Muscle layer of duodenum (tissue), 2 donors: ENCODE measurements around the gene GPC3.
A peak's percentile ranks its signal among the peaks of the same experiment; 100 is the strongest.

ENCODE experiments used
- H3K27ac ChIP-seq: one replicate; pipeline ENCODE4 v1.7.0; 2013; ENCODE audit warnings: mild to moderate bottlenecking, low read length
- H3K27me3 ChIP-seq: one replicate; pipeline ENCODE4 v1.7.0; 2013; ENCODE audit warnings: low read depth, mild to moderate bottlenecking, control low read depth, low read length
- H3K36me3 ChIP-seq, 2 donors: one replicate each; pipeline ENCODE4 v1.7.0; 2013; ENCODE audit warnings: low read length in 2 of 2, control low read depth in 1 of 2, mild to moderate bottlenecking in 1 of 2; ENCODE audit not compliant: insufficient read depth in 2 of 2, control insufficient read depth in 1 of 2
- H3K4me1 ChIP-seq, 2 donors: one replicate each; pipeline ENCODE4 v1.7.0; 2013; ENCODE audit warnings: low read length in 2 of 2, mild to moderate bottlenecking in 2 of 2, control low read depth in 1 of 2, moderate library complexity in 1 of 2; ENCODE audit not compliant: insufficient read depth in 2 of 2, control insufficient read depth in 1 of 2
- H3K4me3 ChIP-seq, 2 donors: one replicate each; pipeline ENCODE4 v1.7.0; 2013; ENCODE audit warnings: low read length in 2 of 2, low read depth in 1 of 2, mild to moderate bottlenecking in 1 of 2
- H3K9me3 ChIP-seq, 2 donors: one replicate each; pipeline ENCODE4 v1.7.0; 2013; ENCODE audit warnings: low read length in 2 of 2, control low read depth in 1 of 2, mild to moderate bottlenecking in 1 of 2; ENCODE audit not compliant: control insufficient read depth in 1 of 2
- donor health status: healthy.

Gene GPC3

GRCh38 chrX:133699023-133699728, 286.2 kb downstream of the GPC3 start:
- no peaks in the 10 kb centered on the region for H3K9me3 ChIP-seq

DNA sequence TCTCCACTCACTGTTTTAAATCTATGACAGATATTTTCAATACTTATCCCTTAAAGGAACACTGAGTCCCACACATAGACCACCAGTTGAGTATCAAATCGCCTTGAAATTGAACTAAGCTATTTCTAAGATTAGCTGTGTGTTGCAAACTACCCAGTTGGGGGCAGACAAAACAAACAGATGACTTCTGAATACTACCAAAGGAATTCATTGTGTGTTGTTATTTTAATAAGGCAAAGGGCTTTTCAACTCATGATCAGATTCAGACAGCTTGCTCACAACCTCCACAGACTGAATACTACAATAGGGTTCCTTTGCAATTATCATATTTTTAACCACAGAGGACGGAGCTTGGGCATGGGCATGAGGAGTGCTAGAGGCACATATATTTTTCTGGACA, 287.1 kb downstream of the GPC3 start:
- no peak overlapping the region for H3K4me3 ChIP-seq

More at GRCh38 chrX:133699023-133699728, 286.2 kb downstream of the GPC3 start:
- H3K27ac ChIP-seq = no peak overlapping the region
- H3K4me1 ChIP-seq = no peaks in the 10 kb centered on the region
- no peaks in the 10 kb centered on the region for H3K27me3 ChIP-seq
- no peak overlapping the region for H3K4me3 ChIP-seq
- H3K36me3 ChIP-seq = no peaks in the 10 kb centered on the region

DNA sequence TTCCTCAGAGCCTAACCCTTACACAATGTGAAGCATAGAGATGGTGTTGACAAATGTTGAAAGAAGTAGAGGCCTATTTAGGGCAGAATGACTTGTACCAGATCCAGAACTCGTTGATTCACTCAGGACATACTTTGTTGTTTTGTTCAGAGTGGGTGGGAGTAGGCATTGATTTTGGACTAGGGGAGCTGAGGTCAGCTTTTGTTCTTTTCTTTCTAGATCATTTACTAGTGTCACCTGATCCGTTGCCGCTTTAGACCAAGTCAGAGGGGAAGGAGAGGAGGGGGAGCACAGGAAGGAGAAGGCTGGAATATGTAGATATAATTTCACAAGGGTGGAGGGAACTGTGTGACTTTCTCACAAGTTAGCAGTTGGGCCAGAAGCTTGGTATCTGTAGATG, 287.7 kb downstream of the GPC3 start:
- Histone ChIP-seq H3K4me3 (no peak overlapping the region), H3K27ac (no peak overlapping the region), H3K9me3 (no peaks in the 10 kb centered on the region), H3K27me3 (no peaks in the 10 kb centered on the region), H3K4me1 (no peaks in the 10 kb centered on the region), H3K36me3 (no peaks in the 10 kb centered on the region)

More for the DNA sequence above, 287.1 kb downstream of the GPC3 start:
- Histone ChIP-seq H3K4me1 (no peaks in the 10 kb centered on the region), H3K27me3 (no peaks in the 10 kb centered on the region), H3K9me3 (no peaks in the 10 kb centered on the region), H3K36me3 (no peaks in the 10 kb centered on the region), H3K27ac (no peak overlapping the region)

DNA sequence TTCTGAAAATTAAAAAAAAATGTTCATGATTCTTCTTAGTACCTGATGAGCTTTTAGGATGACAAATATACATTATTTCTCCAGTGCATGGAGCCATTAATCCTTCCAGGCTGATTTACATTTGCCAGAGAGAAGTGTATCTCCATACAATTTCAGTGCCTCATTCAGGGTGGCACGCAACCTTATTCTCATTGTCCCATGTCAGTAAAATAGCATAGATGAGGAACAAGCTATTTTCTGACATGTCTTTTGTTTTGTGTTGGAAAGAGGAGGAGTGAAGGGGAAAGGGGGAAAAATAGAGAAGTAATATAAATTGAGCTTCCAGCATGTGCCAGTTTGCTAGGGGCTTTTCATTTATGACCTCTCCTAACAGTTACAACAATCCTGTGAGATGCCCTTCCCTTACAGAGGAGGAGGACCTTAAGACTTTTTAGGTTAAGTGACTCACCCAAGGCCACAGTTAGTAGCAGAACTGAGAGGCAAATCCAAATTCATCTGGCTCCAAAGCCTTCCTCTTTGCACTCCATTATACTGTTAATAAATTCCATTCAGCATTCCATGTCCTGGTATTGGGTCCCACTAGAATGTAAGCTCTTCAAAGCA, 295.3 kb downstream of the GPC3 start:
- Histone ChIP-seq H3K9me3 (no peaks in the 10 kb centered on the region), H3K27ac (no peak overlapping the region), H3K27me3 (no peaks in the 10 kb centered on the region), H3K4me3 (no peak overlapping the region), H3K4me1 (no peaks in the 10 kb centered on the region), H3K36me3 (no peaks in the 10 kb centered on the region)

DNA sequence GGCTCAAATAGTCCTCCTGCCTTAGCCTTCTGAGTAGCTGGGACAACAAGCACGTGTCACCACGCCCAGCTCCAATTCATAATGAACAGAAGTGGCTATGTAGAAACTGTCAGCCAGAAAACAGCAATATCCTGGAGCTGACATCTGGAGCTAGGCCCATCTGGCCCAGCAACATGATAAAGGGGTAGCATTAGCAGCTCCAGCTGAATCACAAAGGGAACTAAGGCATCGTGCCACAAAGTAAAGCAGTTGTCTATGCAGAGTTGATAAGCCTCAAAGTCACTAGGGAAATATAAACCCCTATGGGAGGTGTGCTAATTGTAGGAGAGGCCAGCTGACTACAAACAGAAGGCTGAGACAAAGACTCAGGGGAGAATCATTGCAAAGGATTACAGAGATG, 299.6 kb downstream of the GPC3 start:
- Histone ChIP-seq H3K9me3 (no peaks in the 10 kb centered on the region), H3K36me3 (no peaks in the 10 kb centered on the region), H3K4me1 (no peaks in the 10 kb centered on the region), H3K27ac (no peak overlapping the region), H3K4me3 (no peak overlapping the region), H3K27me3 (no peaks in the 10 kb centered on the region)

DNA sequence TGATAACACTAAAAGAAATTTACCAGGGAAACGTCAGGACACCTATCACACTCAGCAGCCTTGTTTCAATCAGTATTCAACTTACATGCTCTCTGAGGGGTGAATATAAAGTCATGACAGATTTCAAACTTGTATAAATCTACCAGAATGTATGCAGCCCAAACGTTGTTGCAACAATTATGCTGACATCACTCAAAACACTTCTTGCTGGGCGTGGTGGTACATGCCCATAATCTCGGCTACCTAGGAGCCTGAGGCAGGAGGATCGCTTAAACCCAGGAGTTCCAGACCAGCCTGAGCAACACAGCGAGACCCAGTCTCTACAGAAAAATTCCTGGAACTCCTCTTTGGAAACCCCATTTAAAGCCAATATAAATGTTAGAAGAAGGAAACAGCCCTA, 303.5 kb downstream of the GPC3 start:
- H3K36me3 ChIP-seq = no peaks in the 10 kb centered on the region
- no peaks in the 10 kb centered on the region for H3K9me3 ChIP-seq

GRCh38 chrX:133681421-133681820, 304.0 kb downstream of the GPC3 start:
- Histone ChIP-seq H3K4me1 (no peaks in the 10 kb centered on the region), H3K36me3 (no peaks in the 10 kb centered on the region), H3K27me3 (no peaks in the 10 kb centered on the region), H3K27ac (no peak overlapping the region), H3K4me3 (no peak overlapping the region), H3K9me3 (no peaks in the 10 kb centered on the region)

More for the DNA sequence above, 303.5 kb downstream of the GPC3 start:
- H3K27ac ChIP-seq = no peak overlapping the region
- no peaks in the 10 kb centered on the region for H3K27me3 ChIP-seq
- H3K4me3 ChIP-seq = no peak overlapping the region
- H3K4me1 ChIP-seq = no peaks in the 10 kb centered on the region

DNA sequence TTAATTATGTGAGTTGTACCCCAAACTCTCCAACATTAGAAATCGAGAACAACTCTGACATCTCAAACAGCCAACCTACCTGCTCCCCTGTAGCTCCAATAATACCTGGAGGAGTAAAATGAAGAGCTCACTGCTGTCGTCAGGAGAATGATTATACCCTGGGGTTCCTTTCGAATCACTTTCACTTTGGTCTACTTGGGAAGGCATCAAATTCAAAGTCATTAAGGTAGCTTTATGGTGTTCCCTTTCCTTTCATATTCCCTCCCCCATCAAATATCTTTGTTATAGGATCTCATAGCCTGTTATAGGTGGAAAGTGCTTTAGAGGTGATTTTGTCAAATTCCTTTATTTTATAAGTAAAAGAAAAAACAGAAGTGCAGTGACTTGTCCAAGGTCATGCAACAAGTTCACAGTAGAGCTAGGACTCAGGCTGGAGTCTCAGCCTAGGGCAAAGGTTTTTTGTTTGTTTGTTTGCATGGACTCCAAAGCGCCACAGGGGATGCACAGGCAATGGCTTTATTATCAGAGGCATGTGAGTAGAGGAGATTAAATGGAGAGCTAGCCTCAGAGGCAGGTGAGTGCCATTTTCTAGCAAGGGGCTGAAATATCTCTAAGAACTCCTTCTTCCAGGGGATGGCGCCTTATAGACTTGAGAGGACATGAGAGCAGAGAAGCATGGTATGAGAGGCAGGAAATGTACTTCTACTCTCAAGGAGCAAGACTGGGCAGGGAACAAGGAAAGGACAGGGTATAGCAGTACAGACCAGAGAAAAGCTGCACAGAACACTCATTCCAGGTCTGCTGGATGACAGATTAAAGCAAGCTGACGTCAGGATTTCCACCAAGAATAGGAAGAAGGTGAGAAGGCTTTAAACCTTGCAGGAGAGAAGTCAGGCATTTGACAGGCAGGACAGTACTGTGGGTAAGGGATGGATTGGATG, 308.0 kb downstream of the GPC3 start:
- no peaks in the 10 kb centered on the region for H3K4me1 ChIP-seq
- no peaks in the 10 kb centered on the region for H3K36me3 ChIP-seq
- H3K27ac ChIP-seq = peak overlapping the region; percentile 67
- no peak overlapping the region for H3K4me3 ChIP-seq
- H3K9me3 ChIP-seq = no peaks in the 10 kb centered on the region
- H3K27me3 ChIP-seq = no peaks in the 10 kb centered on the region

DNA sequence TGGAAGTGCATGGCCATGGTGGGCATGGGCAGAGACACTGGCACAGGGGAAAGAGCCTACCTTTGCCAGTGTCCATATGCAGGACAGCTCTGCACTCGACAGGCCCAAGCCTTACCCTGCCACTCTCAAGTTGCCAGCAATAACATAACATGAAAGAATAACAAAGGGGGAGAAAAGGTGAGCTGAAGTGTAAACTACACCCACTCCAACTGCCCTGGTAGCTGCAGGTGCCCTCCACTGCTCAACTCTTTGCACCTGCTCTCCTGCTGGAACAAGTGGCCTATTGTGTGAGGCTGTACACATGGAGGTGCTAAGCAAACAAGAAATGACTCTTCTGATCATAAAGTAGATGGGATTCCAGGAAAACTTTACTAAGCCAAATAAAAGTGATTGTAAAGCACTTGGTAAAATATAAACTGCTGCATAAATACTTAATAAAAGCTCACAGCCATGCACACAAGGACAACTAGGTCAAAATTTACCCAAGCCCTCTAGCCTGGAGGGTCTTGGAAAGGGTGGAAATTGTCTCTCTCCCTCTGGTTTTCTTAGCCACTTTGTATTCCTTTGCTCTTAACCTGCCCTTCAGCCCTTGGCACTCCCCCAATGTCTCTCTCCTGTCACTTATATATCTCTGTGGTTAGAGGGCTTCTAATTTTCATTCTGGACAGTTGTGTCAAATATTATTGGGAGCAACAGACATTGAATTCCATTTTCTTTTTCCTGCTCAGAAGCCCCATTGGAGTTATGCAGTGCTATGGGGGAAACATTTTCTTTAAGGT, 308.9 kb downstream of the GPC3 start:
- no peaks in the 10 kb centered on the region for H3K9me3 ChIP-seq
- no peak overlapping the region for H3K4me3 ChIP-seq
- peak overlapping the region; percentile 67 for H3K27ac ChIP-seq
- no peaks in the 10 kb centered on the region for H3K27me3 ChIP-seq
- no peaks in the 10 kb centered on the region for H3K36me3 ChIP-seq
- H3K4me1 ChIP-seq = no peaks in the 10 kb centered on the region

DNA sequence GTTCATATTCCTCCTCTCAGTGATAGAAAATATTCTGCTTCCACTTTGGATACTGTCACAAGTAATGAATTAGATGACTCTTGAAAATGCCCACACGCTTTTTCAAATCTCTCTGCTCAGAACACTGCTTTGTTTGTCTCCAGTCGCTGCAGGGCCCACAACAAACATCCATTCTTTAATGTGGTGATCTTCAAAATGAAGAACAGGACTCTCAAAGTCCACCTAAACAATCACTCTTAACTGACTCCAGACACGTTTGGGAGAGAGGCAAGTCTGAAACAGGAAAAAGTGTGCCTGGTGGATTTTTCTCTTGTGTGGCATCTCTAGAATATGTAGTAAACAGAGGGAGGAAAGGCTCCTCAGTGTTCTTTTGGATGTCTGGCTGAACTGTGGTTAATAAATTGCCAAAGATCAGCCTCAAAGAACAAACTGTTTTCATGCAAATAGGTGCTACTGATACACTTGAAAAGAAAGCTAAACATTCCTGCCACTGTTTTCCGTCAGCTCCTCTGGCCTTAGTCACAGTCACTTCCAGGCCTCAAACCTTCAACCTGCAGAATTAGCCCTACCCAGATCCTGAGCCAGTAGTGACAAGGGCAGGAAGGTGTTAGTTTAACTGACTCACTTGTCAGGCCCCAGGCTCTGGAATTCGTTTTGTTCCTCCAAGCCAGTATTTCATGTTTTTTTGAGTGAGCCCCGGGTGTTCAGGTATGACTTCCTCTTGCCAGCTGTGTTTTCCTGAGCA, 310.5 kb downstream of the GPC3 start:
- no peaks in the 10 kb centered on the region for H3K4me1 ChIP-seq
- peak overlapping the region; percentile 39 for H3K27ac ChIP-seq
- H3K27me3 ChIP-seq = no peaks in the 10 kb centered on the region
- H3K9me3 ChIP-seq = no peaks in the 10 kb centered on the region
- no peak overlapping the region for H3K4me3 ChIP-seq
- H3K36me3 ChIP-seq = no peaks in the 10 kb centered on the region
